Measurements from ENCODE around the gene GALNT6. TPM values are rescaled to one million over a fixed set of nuclear protein-coding genes. Genes with fewer than 3 reads are reported as not detected.

The GALNT6 gene
- total and polyA plus RNA-seq, 9 of the 15 experiments (the other 6 are each of a cell fraction or from before 2014, with no cell fraction given) = 1.5 to 8.6 (median 5.1) TPM

GRCh38 chr12:51388069-51388799 lies 3.0 kb downstream of the GALNT6 start (continued):
- TF ChIP-seq RERE (CRISPR knock-in tag; IDR thresholded peaks at IDR 0.05; ENCODE audit: borderline replicate concordance) (no peak), E2F6 (IDR thresholded peaks at IDR 0.05; ENCODE audit: borderline replicate concordance in 1 of 2, extremely low read depth in 1 of 2, insufficient read depth in 1 of 2, insufficient read length in 1 of 2, low read depth in 1 of 2, low read length in 1 of 2, poor library complexity in 1 of 2, severe bottlenecking in 1 of 2) (no peak), TFAM (CRISPR knock-in tag; conservative IDR thresholded peaks at IDR 0.05) (no peak), CCAR2 (IDR thresholded peaks at IDR 0.05; ENCODE audit: low read depth, low read length) (no peak), ARID3B (CRISPR knock-in tag; IDR thresholded peaks at IDR 0.05; ENCODE audit: borderline replicate concordance) (no peak), ARID4B (CRISPR knock-in tag; IDR thresholded peaks at IDR 0.05) (no peak), ZNF217 (CRISPR knock-in tag; IDR thresholded peaks at IDR 0.05) (no peak), PYGO2 (tag; IDR thresholded peaks at IDR 0.05) (no peak), ZNF212 (CRISPR knock-in tag; IDR thresholded peaks at IDR 0.05) (no peak), FOXK1 (CRISPR knock-in tag; IDR thresholded peaks at IDR 0.05; ENCODE audit: borderline replicate concordance) (no peak), ZKSCAN1 (IDR thresholded peaks at IDR 0.05; ENCODE audit: low read depth, low read length) (no peak), RAD51 (IDR thresholded peaks at IDR 0.05; ENCODE audit: borderline replicate concordance, low read depth) (no peak), MEF2D (tag; conservative IDR thresholded peaks at IDR 0.05; ENCODE audit: low read depth) (no peak), ZNF76 (CRISPR knock-in tag; IDR thresholded peaks at IDR 0.05; ENCODE audit: borderline replicate concordance) (no peak)
